H1 (cell line): Measurements from ENCODE around the gene GARS1.

Experiments
- EGR1 ChIP-seq: IDR thresholded peaks from 2 replicates; pipeline ENCODE4 v1.6.1; 2011; ENCODE audit warnings: low read depth, low read length, borderline replicate concordance
- RNF2 ChIP-seq: fragments of 200-900, 300-1000 bp; sonication (generic); IDR thresholded peaks from 2 replicates; pipeline ENCODE4 v1.7.1; 2016; ENCODE audit warnings: borderline replicate concordance, low read depth, mild to moderate bottlenecking, antibody characterized with exemption, low read length; ENCODE audit not compliant: poor library complexity, severe bottlenecking; ENCODE audit errors: missing control alignments
- TAF1 ChIP-seq: IDR thresholded peaks from 2 replicates; pipeline ENCODE4 v1.6.1; 2011; ENCODE audit warnings: mild to moderate bottlenecking, low read depth, low read length

DNA sequence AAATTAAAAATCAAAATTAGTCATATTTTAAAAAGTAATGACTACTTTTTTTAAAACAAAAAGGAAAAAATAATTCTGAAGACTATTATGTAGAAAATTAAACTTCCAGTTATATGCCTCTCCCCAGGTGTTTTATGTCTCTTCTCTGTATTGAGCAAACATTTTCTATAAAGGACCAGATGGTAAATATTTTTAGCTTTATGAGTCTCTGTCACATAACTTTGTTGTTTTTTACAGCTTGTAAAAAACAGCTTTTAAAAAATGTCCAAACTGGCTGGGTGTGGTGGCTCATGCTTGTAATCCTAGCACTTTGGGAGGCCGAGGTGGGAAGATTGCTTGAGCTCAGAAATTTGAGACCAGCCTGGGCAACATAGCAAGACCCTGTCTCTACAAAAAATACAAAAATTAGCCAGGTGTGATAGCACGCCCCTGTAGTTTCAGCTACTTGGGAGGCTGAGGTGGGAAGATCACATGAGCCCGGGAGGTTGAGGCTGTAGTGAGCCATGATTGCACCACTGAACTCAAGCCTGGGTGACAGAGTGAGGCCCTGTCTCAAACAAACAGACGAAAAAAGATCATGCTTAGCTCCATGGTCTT lies 23.5 kb downstream of the GARS1 start:
- TF ChIP-seq TAF1, result no peak
- TF ChIP-seq EGR1, result no peak
- no peak for TF ChIP-seq RNF2
